GM10266 (cell line): Measurements from ENCODE around the gene ITGAD.

ENCODE experiments used
- DNase-seq: peaks from one replicate; pipeline ENCODE4 v3.0.0; 2012; ENCODE audit errors: extremely low spot score
- CTCF ChIP-seq: IDR thresholded peaks from 2 replicates; pipeline ENCODE4 v1.5.1; 2012; ENCODE audit warnings: mild to moderate bottlenecking, low read depth; ENCODE audit not compliant: control insufficient read depth, insufficient read depth; ENCODE audit errors: missing control alignments

The ITGAD gene

GRCh38 chr16:31456988-31457360 lies 63.8 kb downstream of the ITGAD start:
- TF ChIP-seq CTCF, result no peak

GRCh38 chr16:31458073-31458843 lies 65.1 kb downstream of the ITGAD start:
- no peak for TF ChIP-seq CTCF
- no peak for DNase-seq

More at GRCh38 chr16:31456988-31457360, 63.8 kb downstream of the ITGAD start:
- DNase-seq, result no peak

GRCh38 chr16:31458844-31459686 lies 65.9 kb downstream of the ITGAD start, which contains the start of gene ARMC5:
Gene ARMC5 (plus strand): TSS chr16:31459501. CDS start chr16:31459525, 24 bp downstream.
- peak; percentile 88 for DNase-seq

GRCh38 chr16:31459687-31460581 lies 66.8 kb downstream of the ITGAD start:
- no peak for TF ChIP-seq CTCF
- DNase-seq, result peak; percentile 99

More at GRCh38 chr16:31458844-31459686, 65.9 kb downstream of the ITGAD start, which contains the start of gene ARMC5:
- TF ChIP-seq CTCF, result peak; percentile 83

- peak; percentile 73 for TF ChIP-seq CTCF
- DNase-seq, result peak; percentile 55
Observed at GRCh38 chr16:31460582-31461002, 67.5 kb downstream of the ITGAD start.

GRCh38 chr16:31461201-31461920 lies 68.2 kb downstream of the ITGAD start:
- DNase-seq, result no peak
- TF ChIP-seq CTCF, result no peak
